HepG2 (cell line): ENCODE measurements around the gene LRRC73. TPM values are rescaled to one million over a fixed set of nuclear protein-coding genes. Genes with fewer than 3 reads are reported as not detected.

Experiments used
- BRD4 ChIP-seq: sonication (generic); formaldehyde crosslinking; IDR thresholded peaks from 2 replicates; pipeline ENCODE4 v1.4.0; 2020; ENCODE audit warnings: missing genetic modification reagents
- FOXP1 ChIP-seq, 2 experiments: fragments of 450-650 bp in 1 of 2; IDR thresholded peaks; 2 replicates each; pipeline ENCODE4 v1.6.1; 2017 to 2018; ENCODE audit warnings: antibody characterized with exemption in 1 of 2
- HOXA3 ChIP-seq: sonication (generic); formaldehyde crosslinking; IDR thresholded peaks from 2 replicates; pipeline ENCODE4 v1.5.0; 2020; ENCODE audit warnings: missing genetic modification reagents
- HOXA9 ChIP-seq: sonication (generic); formaldehyde crosslinking; IDR thresholded peaks from 2 replicates; pipeline ENCODE4 v1.8.1; 2022; ENCODE audit warnings: missing genetic modification reagents, mild to moderate bottlenecking, moderate library complexity, borderline replicate concordance
- IKZF4 ChIP-seq: sonication (generic); formaldehyde crosslinking; IDR thresholded peaks from 2 replicates; pipeline ENCODE4 v1.5.1; 2020; ENCODE audit warnings: borderline replicate concordance, mild to moderate bottlenecking, low read depth, missing genetic modification reagents; ENCODE audit errors: not compliant biosample characterization
- JUND ChIP-seq: sonication (generic); formaldehyde crosslinking; IDR thresholded peaks from 2 replicates; pipeline ENCODE4 v1.8.0; 2022; ENCODE audit warnings: mild to moderate bottlenecking, missing genetic modification reagents
- KLF15 ChIP-seq: sonication (generic); formaldehyde crosslinking; IDR thresholded peaks from 2 replicates; pipeline ENCODE4 v1.8.1; 2023; ENCODE audit warnings: borderline replicate concordance, mild to moderate bottlenecking, inconsistent platforms, missing genetic modification reagents, mixed read lengths
- KMT2B ChIP-seq: IDR thresholded peaks from 2 replicates; pipeline ENCODE4 v1.6.1; 2016; ENCODE audit warnings: missing genetic modification reagents, missing compliant biosample characterization
- MED8 ChIP-seq: sonication (generic); formaldehyde crosslinking; IDR thresholded peaks from 2 replicates; pipeline ENCODE4 v1.8.1; 2023; ENCODE audit warnings: mild to moderate bottlenecking, missing genetic modification reagents; ENCODE audit not compliant: insufficient replicate concordance
- NFE2L2 ChIP-seq: fragments of 150-350 bp; IDR thresholded peaks from 2 replicates; pipeline ENCODE4 v1.6.1; 2014; ENCODE audit warnings: low read length
- PPARG ChIP-seq: conservative IDR thresholded peaks from 2 replicates; pipeline ENCODE4 v1.6.1; 2016; ENCODE audit warnings: missing biosample characterization, missing genetic modification reagents
- SOX6 ChIP-seq, 2 experiments: fragments of 450-650 bp in 1 of 2; sonication (generic) in 1 of 2; formaldehyde crosslinking in 1 of 2; IDR thresholded peaks; 2 replicates each; pipeline versions ENCODE4 v1.4.0 to v1.6.1; 2017 to 2020; ENCODE audit warnings: antibody characterized with exemption in 1 of 2, mild to moderate bottlenecking in 1 of 2, missing genetic modification reagents in 1 of 2
- SP5 ChIP-seq: IDR thresholded peaks from 2 replicates; pipeline ENCODE4 v1.6.1; 2016; ENCODE audit warnings: low read depth, borderline replicate concordance
- SYNCRIP ChIP-seq: fragments of 200-400 bp; formaldehyde crosslinking; IDR thresholded peaks from 2 replicates; pipeline ENCODE4 v1.6.1; 2018; ENCODE audit warnings: mild to moderate bottlenecking, low read depth, low read length; ENCODE audit not compliant: insufficient read depth
- ZNF460 ChIP-seq: sonication (generic); formaldehyde crosslinking; IDR thresholded peaks from 2 replicates; pipeline ENCODE4 v1.5.1; 2020; ENCODE audit warnings: missing genetic modification reagents, mild to moderate bottlenecking, borderline replicate concordance
- ZNF598 ChIP-seq: sonication (generic); formaldehyde crosslinking; IDR thresholded peaks from 2 replicates; pipeline ENCODE4 v1.5.1; 2020; ENCODE audit warnings: mild to moderate bottlenecking, missing genetic modification reagents, borderline replicate concordance
- ZNF737 ChIP-seq: sonication (generic); formaldehyde crosslinking; IDR thresholded peaks from 2 replicates; pipeline ENCODE4 v1.5.0; 2020; ENCODE audit warnings: missing genetic modification reagents, mild to moderate bottlenecking, borderline replicate concordance
- ZZZ3 ChIP-seq: sonication (generic); formaldehyde crosslinking; IDR thresholded peaks from 2 replicates; pipeline ENCODE4 v1.4.0; 2020; ENCODE audit warnings: missing genetic modification reagents, mild to moderate bottlenecking, borderline replicate concordance
- polyA plus RNA-seq, 8 experiments: library from polyadenylated mRNA; depleted of rRNA in 3 of 8; stranded (reverse) in 7 of 8; unstranded in 1 of 8; fragments of >200 nt; fragmentation: Illumina TruSeq in 4 of 8; extraction: Trizol in 4 of 8; gene quantifications; 2 replicates each; pipeline versions ENCODE4 v1.2.1 to v1.2.3, GENCODE V29; 2011 to 2016; ENCODE audit warnings: low read depth in 4 of 8, missing spikeins in 1 of 8, mixed read lengths in 1 of 8; ENCODE audit not compliant: insufficient read depth in 1 of 8
- total RNA-seq, 5 experiments: library from RNA; depleted of rRNA; stranded (reverse); fragments of >200 nt; fragmentation: Illumina TruSeq; extraction: Trizol; gene quantifications; 2 replicates each; pipeline ENCODE4 v1.2.3, GENCODE V29; 2016; ENCODE audit warnings: low read depth in 1 of 5
- TF ChIP-seq, protein P1 (sequence below): sonication (generic); formaldehyde crosslinking; IDR thresholded peaks from 2 replicates; pipeline ENCODE4 v1.4.0; 2020; ENCODE audit warnings: missing genetic modification reagents, low read depth, mild to moderate bottlenecking, borderline replicate concordance
- TF ChIP-seq, protein P2 (sequence below): sonication (generic); formaldehyde crosslinking; IDR thresholded peaks from 2 replicates; pipeline ENCODE4 v1.8.1; 2022; ENCODE audit warnings: low read depth, mild to moderate bottlenecking, missing genetic modification reagents
- TF ChIP-seq, protein P3 (sequence below): sonication (generic); formaldehyde crosslinking; IDR thresholded peaks from 2 replicates; pipeline ENCODE4 v1.5.1; 2020; ENCODE audit warnings: mild to moderate bottlenecking, missing genetic modification reagents, moderate library complexity

The LRRC73 gene
- total and polyA plus RNA-seq, 2 of the 13 experiments (the other 11 are each of a cell fraction or from before 2014, with no cell fraction given), result 0.11 to 0.12 TPM

DNA sequence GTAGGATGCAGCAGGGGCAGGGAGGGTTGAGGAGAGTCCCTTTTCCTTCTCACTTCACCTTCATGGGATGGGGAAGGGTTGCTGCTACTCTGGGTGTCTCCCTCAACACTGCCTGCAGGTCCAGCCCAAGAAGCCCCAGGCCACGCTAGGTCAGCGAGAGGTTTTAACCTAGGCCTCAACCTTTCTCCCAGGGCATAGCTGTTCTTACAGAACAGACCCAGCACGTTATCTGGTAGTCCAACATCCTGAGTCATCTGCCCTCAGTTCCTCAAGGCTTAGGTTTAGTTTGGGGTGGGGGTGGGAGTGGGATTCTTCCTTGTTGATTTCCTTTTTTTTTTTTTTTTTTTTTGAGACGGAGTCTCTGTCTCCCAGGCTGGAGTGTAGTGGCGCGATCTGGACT, 15.8 kb downstream of the LRRC73 start (continued):
- TF ChIP-seq, protein P1, sequence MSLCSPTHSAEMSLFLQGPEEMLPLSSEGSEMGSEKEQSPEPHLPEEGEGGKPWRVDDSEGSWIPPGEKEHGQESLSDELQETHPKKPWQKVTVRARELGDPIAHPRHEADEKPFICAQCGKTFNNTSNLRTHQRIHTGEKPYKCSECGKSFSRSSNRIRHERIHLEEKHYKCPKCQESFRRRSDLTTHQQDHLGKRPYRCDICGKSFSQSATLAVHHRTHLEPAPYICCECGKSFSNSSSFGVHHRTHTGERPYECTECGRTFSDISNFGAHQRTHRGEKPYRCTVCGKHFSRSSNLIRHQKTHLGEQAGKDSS (CRISPR knock-in tag), result no peak
- no peak for TF ChIP-seq PPARG (CRISPR knock-in tag)
- TF ChIP-seq HOXA3 (CRISPR knock-in tag), result no peak
- TF ChIP-seq ZNF737 (CRISPR knock-in tag), result no peak
- TF ChIP-seq HOXA9 (CRISPR knock-in tag), result no peak
- TF ChIP-seq ZZZ3 (CRISPR knock-in tag), result no peak
- TF ChIP-seq IKZF4 (CRISPR knock-in tag), result peak; percentile 49
- TF ChIP-seq ZNF460 (CRISPR knock-in tag), result no peak
- no peak for TF ChIP-seq SYNCRIP
- TF ChIP-seq FOXP1 (IDR thresholded peaks at IDR 0.05), result no peak
- TF ChIP-seq FOXP1 (CRISPR knock-in tag; IDR thresholded peaks at IDR 0.05), result no peak
- TF ChIP-seq SOX6 (IDR thresholded peaks at IDR 0.05), result no peak
- 0 out of 2 replicates have a peak, but pooled peaks have one; percentile 2 for TF ChIP-seq SOX6 (CRISPR knock-in tag; IDR thresholded peaks at IDR 0.05)
- TF ChIP-seq MED8, result no peak
- TF ChIP-seq SP5 (CRISPR knock-in tag), result no peak
- TF ChIP-seq, protein P2, sequence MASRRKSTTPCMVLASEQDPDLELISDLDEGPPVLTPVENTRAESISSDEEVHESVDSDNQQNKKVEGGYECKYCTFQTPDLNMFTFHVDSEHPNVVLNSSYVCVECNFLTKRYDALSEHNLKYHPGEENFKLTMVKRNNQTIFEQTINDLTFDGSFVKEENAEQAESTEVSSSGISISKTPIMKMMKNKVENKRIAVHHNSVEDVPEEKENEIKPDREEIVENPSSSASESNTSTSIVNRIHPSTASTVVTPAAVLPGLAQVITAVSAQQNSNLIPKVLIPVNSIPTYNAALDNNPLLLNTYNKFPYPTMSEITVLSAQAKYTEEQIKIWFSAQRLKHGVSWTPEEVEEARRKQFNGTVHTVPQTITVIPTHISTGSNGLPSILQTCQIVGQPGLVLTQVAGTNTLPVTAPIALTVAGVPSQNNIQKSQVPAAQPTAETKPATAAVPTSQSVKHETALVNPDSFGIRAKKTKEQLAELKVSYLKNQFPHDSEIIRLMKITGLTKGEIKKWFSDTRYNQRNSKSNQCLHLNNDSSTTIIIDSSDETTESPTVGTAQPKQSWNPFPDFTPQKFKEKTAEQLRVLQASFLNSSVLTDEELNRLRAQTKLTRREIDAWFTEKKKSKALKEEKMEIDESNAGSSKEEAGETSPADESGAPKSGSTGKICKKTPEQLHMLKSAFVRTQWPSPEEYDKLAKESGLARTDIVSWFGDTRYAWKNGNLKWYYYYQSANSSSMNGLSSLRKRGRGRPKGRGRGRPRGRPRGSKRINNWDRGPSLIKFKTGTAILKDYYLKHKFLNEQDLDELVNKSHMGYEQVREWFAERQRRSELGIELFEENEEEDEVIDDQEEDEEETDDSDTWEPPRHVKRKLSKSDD (CRISPR knock-in tag), result no peak
- TF ChIP-seq BRD4 (CRISPR knock-in tag), result no peak
- TF ChIP-seq JUND, result no peak
- TF ChIP-seq, protein P3, sequence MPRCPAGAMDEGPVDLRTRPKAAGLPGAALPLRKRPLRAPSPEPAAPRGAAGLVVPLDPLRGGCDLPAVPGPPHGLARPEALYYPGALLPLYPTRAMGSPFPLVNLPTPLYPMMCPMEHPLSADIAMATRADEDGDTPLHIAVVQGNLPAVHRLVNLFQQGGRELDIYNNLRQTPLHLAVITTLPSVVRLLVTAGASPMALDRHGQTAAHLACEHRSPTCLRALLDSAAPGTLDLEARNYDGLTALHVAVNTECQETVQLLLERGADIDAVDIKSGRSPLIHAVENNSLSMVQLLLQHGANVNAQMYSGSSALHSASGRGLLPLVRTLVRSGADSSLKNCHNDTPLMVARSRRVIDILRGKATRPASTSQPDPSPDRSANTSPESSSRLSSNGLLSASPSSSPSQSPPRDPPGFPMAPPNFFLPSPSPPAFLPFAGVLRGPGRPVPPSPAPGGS (CRISPR knock-in tag), result no peak
- 0 out of 2 replicates have a peak, but pooled peaks have one; percentile 3 for TF ChIP-seq KMT2B (CRISPR knock-in tag)
- TF ChIP-seq ZNF598 (CRISPR knock-in tag), result peak; percentile 63; the same call in 1 of the 2 replicates
- no peak for TF ChIP-seq KLF15 (CRISPR knock-in tag)
- TF ChIP-seq NFE2L2, result no peak
